ENCODE measurements around the gene LUC7L2. TPM values are rescaled to one million over a fixed set of nuclear protein-coding genes. Genes with fewer than 3 reads are reported as not detected.

The LUC7L2 gene
- total and polyA plus RNA-seq, 2 of the 8 experiments (the other 6 are each of a cell fraction or from before 2014, with no cell fraction given) = 22.9 to 67.8 TPM

GRCh38 chr7:139446051-139446890 is 86.6 kb downstream of the LUC7L2 start (continued):
- TF ChIP-seq CBX8 (IDR thresholded peaks at IDR 0.05; ENCODE audit: borderline replicate concordance, low read depth, low read length) (no peak), EP300 (IDR thresholded peaks at IDR 0.05; ENCODE audit: borderline replicate concordance in 1 of 2, low read depth in 2 of 2, low read length in 2 of 2) (no peak), GTF2F1 (IDR thresholded peaks at IDR 0.05; ENCODE audit: borderline replicate concordance, low read depth, low read length) (no peak), BCL11A (IDR thresholded peaks at IDR 0.05; ENCODE audit: low read depth in 2 of 2, low read length in 2 of 2) (no peak), PHF8 (conservative IDR thresholded peaks at IDR 0.05; ENCODE audit: low read depth, low read length) (no peak), RBBP5 (IDR thresholded peaks at IDR 0.05; ENCODE audit: borderline replicate concordance, low read depth, low read length) (no peak), RFX5 (IDR thresholded peaks at IDR 0.05; ENCODE audit: borderline replicate concordance, low read depth, low read length) (no peak), SIRT6 (IDR thresholded peaks at IDR 0.05; ENCODE audit: low read length) (no peak), EZH2 (IDR thresholded peaks at IDR 0.05; ENCODE audit: low read depth, low read length, severe bottlenecking) (no peak)

Data from H1 (cell line).